Esophagus muscularis mucosa (tissue), 4 donors: ENCODE data around the gene SLC20A1.

Experiments
- CTCF ChIP-seq, 3 experiments: fragments of 200-600 bp in 2 of 3; fragments of 450-650 bp in 1 of 3; sonication (generic) in 2 of 3; IDR thresholded peaks; one replicate each; pipeline ENCODE4 v1.5.1; 2017 to 2019; ENCODE audit warnings: antibody characterized with exemption in 3 of 3, mild to moderate bottlenecking in 2 of 3, moderate library complexity in 1 of 3
- EP300 ChIP-seq: sonication (generic); formaldehyde crosslinking; IDR thresholded peaks from one replicate; pipeline ENCODE4 v1.6.1; 2017; ENCODE audit warnings: antibody characterized with exemption
- POLR2A ChIP-seq: fragments of 450-650 bp; IDR thresholded peaks from one replicate; pipeline ENCODE4 v1.6.1; 2017; ENCODE audit warnings: antibody characterized with exemption, moderate library complexity, mild to moderate bottlenecking, low read depth
- POLR2AphosphoS5 ChIP-seq, 2 donors: sonication (generic); formaldehyde crosslinking; IDR thresholded peaks; one replicate each; pipeline ENCODE4 v1.6.1; 2017; ENCODE audit warnings: antibody characterized with exemption in 2 of 2

- no peak for TF ChIP-seq CTCF (IDR thresholded peaks at IDR 0.05)
- no peak for TF ChIP-seq EP300
- no peak for TF ChIP-seq POLR2A
- TF ChIP-seq POLR2AphosphoS5 (IDR thresholded peaks at IDR 0.05) = no peak
These were observed 57.9 kb downstream of the SLC20A1 start for GRCh38 chr2:112703684-112704083.
